Dendritic cell treated with granulocyte-macrophage colony-stimulating factor and Interleukin-4, amounts not matched to agents 40 ng/mL and 50 ng/mL, for 4 days (primary cell): Measurements from ENCODE around the gene HSD3B7.

Experiments used
- H3K27ac Mint-ChIP-seq: one replicate; pipeline ENCODE4 v1.8.0; 2022; ENCODE audit warnings: mild to moderate bottlenecking, mixed read lengths
- H3K27me3 Mint-ChIP-seq: one replicate; pipeline ENCODE4 v1.8.0; 2022; ENCODE audit warnings: mild to moderate bottlenecking, mixed read lengths
- H3K36me3 Mint-ChIP-seq: one replicate; pipeline ENCODE4 v1.8.0; 2022; ENCODE audit warnings: low read depth, mixed read lengths
- H3K4me1 Mint-ChIP-seq: one replicate; pipeline ENCODE4 v1.8.0; 2022; ENCODE audit warnings: low read depth, mixed read lengths
- H3K4me3 Mint-ChIP-seq: one replicate; pipeline ENCODE4 v1.8.0; 2022; ENCODE audit warnings: mild to moderate bottlenecking, moderate library complexity, mixed read lengths
- H3K9me3 Mint-ChIP-seq: one replicate; pipeline ENCODE4 v1.8.0; 2022; ENCODE audit warnings: mixed read lengths
- intact Hi-C: fragments of 100-400 bp; cut with micrococcal nuclease; formaldehyde crosslinking; loops from one replicate; pipeline ENCODE4 v1.15.0; 2022

HSD3B7 gene

GRCh38 chr16:30983289-30983889 lies 1.6 kb upstream of the HSD3B7 start:
- Mint-ChIP-seq H3K27me3 (no peaks in the 10 kb centered on the region), H3K4me1 (peaks cover 29% of the 10 kb centered on the region), H3K9me3 (no peaks in the 10 kb centered on the region), H3K27ac (peak overlapping the region; percentile 88), H3K36me3 (peaks cover 91% of the 10 kb centered on the region), H3K4me3 (no peak overlapping the region)
- intact Hi-C loops = no loop called here

- intact Hi-C loops = loop anchor here (2.0 kb wide), 2 partner anchors 459 to 885 kb away; partner anchors contain the start of gene ZNF843
- Mint-ChIP-seq H3K4me1 (peaks cover 36% of the 10 kb centered on the region), H3K27ac (peak overlapping the region; percentile 88), H3K9me3 (no peaks in the 10 kb centered on the region), H3K36me3 (peaks cover 89% of the 10 kb centered on the region), H3K27me3 (no peaks in the 10 kb centered on the region), H3K4me3 (no peak overlapping the region)
These were observed 953 bp upstream of the HSD3B7 start for GRCh38 chr16:30983898-30984610.

GRCh38 chr16:30985401-30986128 lies 558 bp downstream of the HSD3B7 start:
- peaks cover 74% of the 10 kb centered on the region for H3K36me3 Mint-ChIP-seq
- H3K9me3 Mint-ChIP-seq = no peaks in the 10 kb centered on the region
- H3K4me3 Mint-ChIP-seq = peak overlapping the region; percentile 86
- peak overlapping the region; percentile 88 for H3K27ac Mint-ChIP-seq
- intact Hi-C loops = loop anchor here (1.0 to 5.0 kb wide), 4 partner anchors 87 to 883 kb away; partner anchors contain the start of genes ZNF646, ZNF668 and ZNF843
- peaks cover 41% of the 10 kb centered on the region for H3K4me1 Mint-ChIP-seq
- no peaks in the 10 kb centered on the region for H3K27me3 Mint-ChIP-seq

GRCh38 chr16:30986129-30986991 lies 1.4 kb downstream of the HSD3B7 start:
- Mint-ChIP-seq H3K9me3 (no peaks in the 10 kb centered on the region), H3K4me3 (peak overlapping the region; percentile 86), H3K27ac (peak overlapping the region; percentile 88), H3K36me3 (peaks cover 66% of the 10 kb centered on the region), H3K27me3 (no peaks in the 10 kb centered on the region), H3K4me1 (peaks cover 41% of the 10 kb centered on the region)
- intact Hi-C loops = loop anchor here (5.0 kb wide), 1 partner anchor 86 kb away; the partner anchor contains the start of genes ZNF646 and ZNF668

GRCh38 chr16:30987581-30988190 lies 2.7 kb downstream of the HSD3B7 start:
- no peak overlapping the region for H3K4me3 Mint-ChIP-seq
- no peaks in the 10 kb centered on the region for H3K27me3 Mint-ChIP-seq
- H3K27ac Mint-ChIP-seq = no peak overlapping the region
- H3K36me3 Mint-ChIP-seq = peaks cover 53% of the 10 kb centered on the region
- H3K9me3 Mint-ChIP-seq = no peaks in the 10 kb centered on the region
- H3K4me1 Mint-ChIP-seq = peaks cover 47% of the 10 kb centered on the region
- intact Hi-C loops = loop anchor here (5.0 kb wide), 1 partner anchor 85 kb away; the partner anchor contains the start of genes ZNF646 and ZNF668

- H3K4me3 Mint-ChIP-seq = no peak overlapping the region
- peaks cover 34% of the 10 kb centered on the region for H3K36me3 Mint-ChIP-seq
- peaks cover 53% of the 10 kb centered on the region for H3K4me1 Mint-ChIP-seq
- intact Hi-C loops = loop anchor here (5.0 kb wide), 1 partner anchor 83 kb away; the partner anchor contains the start of genes ZNF646 and ZNF668
- H3K27me3 Mint-ChIP-seq = no peaks in the 10 kb centered on the region
- no peaks in the 10 kb centered on the region for H3K9me3 Mint-ChIP-seq
- H3K27ac Mint-ChIP-seq = peak overlapping the region; percentile 56
These were observed 4.6 kb downstream of the HSD3B7 start for GRCh38 chr16:30989469-30990047.

GRCh38 chr16:30990105-30990504 lies 5.1 kb downstream of the HSD3B7 start:
- peaks cover 30% of the 10 kb centered on the region for H3K36me3 Mint-ChIP-seq
- H3K9me3 Mint-ChIP-seq = no peaks in the 10 kb centered on the region
- H3K4me3 Mint-ChIP-seq = no peak overlapping the region
- no peaks in the 10 kb centered on the region for H3K27me3 Mint-ChIP-seq
- intact Hi-C loops = no loop called here
- H3K27ac Mint-ChIP-seq = no peak overlapping the region
- peaks cover 50% of the 10 kb centered on the region for H3K4me1 Mint-ChIP-seq

GRCh38 chr16:30991052-30991451 lies 6.0 kb downstream of the HSD3B7 start:
- no peaks in the 10 kb centered on the region for H3K9me3 Mint-ChIP-seq
- no peaks in the 10 kb centered on the region for H3K27me3 Mint-ChIP-seq
- peaks cover 41% of the 10 kb centered on the region for H3K4me1 Mint-ChIP-seq
- H3K27ac Mint-ChIP-seq = no peak overlapping the region
- H3K36me3 Mint-ChIP-seq = peaks cover 28% of the 10 kb centered on the region
- intact Hi-C loops = no loop called here
- H3K4me3 Mint-ChIP-seq = no peak overlapping the region

GRCh38 chr16:30992276-30992780 lies 7.3 kb downstream of the HSD3B7 start:
- peaks cover 43% of the 10 kb centered on the region for H3K4me1 Mint-ChIP-seq
- peaks cover 23% of the 10 kb centered on the region for H3K36me3 Mint-ChIP-seq
- H3K27ac Mint-ChIP-seq = no peak overlapping the region
- no peaks in the 10 kb centered on the region for H3K27me3 Mint-ChIP-seq
- no peak overlapping the region for H3K4me3 Mint-ChIP-seq
- intact Hi-C loops = no loop called here
- H3K9me3 Mint-ChIP-seq = no peaks in the 10 kb centered on the region

GRCh38 chr16:30992931-30993816 lies 8.2 kb downstream of the HSD3B7 start:
- H3K9me3 Mint-ChIP-seq = no peaks in the 10 kb centered on the region
- peak overlapping the region; percentile 47 for H3K27ac Mint-ChIP-seq
- intact Hi-C loops = no loop called here
- H3K27me3 Mint-ChIP-seq = peaks cover 5% of the 10 kb centered on the region
- peaks cover 48% of the 10 kb centered on the region for H3K4me1 Mint-ChIP-seq
- no peak overlapping the region for H3K4me3 Mint-ChIP-seq
- H3K36me3 Mint-ChIP-seq = peaks cover 17% of the 10 kb centered on the region

- H3K4me1 Mint-ChIP-seq = peaks cover 36% of the 10 kb centered on the region
These were observed 10.9 kb downstream of the HSD3B7 start for GRCh38 chr16:30995927-30996323.

More at GRCh38 chr16:30995927-30996323, 10.9 kb downstream of the HSD3B7 start:
- Mint-ChIP-seq H3K27ac (peak overlapping the region; percentile 91), H3K9me3 (no peaks in the 10 kb centered on the region), H3K27me3 (peaks cover 5% of the 10 kb centered on the region), H3K4me3 (peak overlapping the region; percentile 75), H3K36me3 (peaks cover 10% of the 10 kb centered on the region)
- intact Hi-C loops = loop anchor here (2.0 kb wide), 1 partner anchor 37 kb away; the partner anchor contains the start of gene STX4
